SU-DHL-6 (cell line): ENCODE measurements around the gene MYO15A.

Experiments used
- CTCF ChIP-seq: fragments of 200-600 bp; sonication (generic); IDR thresholded peaks from one replicate; pipeline ENCODE4 v1.5.1; 2017; ENCODE audit warnings: antibody characterized with exemption, mild to moderate bottlenecking, low read length, moderate library complexity; ENCODE audit not compliant: insufficient read depth, poor library complexity, severe bottlenecking
- EZH2phosphoT487 ChIP-seq: fragments of 200-600 bp; sonication (generic), shearing (Covaris generic); conservative IDR thresholded peaks from 2 replicates; pipeline ENCODE4 v1.6.1; 2018; ENCODE audit warnings: mild to moderate bottlenecking, antibody characterized with exemption, low read length, moderate library complexity, mixed read lengths

- TF ChIP-seq EZH2phosphoT487, result no peak
- no peak for TF ChIP-seq CTCF
Observed at GRCh38 chr17:18108401-18109312, at the start of gene MYO15A.
